ENCODE results near the gene TNFRSF13B.
"Not testable (repeated sequence)": the region's sequence is repeated elsewhere in the genome, so short reads cannot be mapped to it uniquely, and the experiment has no call there.

DNA sequence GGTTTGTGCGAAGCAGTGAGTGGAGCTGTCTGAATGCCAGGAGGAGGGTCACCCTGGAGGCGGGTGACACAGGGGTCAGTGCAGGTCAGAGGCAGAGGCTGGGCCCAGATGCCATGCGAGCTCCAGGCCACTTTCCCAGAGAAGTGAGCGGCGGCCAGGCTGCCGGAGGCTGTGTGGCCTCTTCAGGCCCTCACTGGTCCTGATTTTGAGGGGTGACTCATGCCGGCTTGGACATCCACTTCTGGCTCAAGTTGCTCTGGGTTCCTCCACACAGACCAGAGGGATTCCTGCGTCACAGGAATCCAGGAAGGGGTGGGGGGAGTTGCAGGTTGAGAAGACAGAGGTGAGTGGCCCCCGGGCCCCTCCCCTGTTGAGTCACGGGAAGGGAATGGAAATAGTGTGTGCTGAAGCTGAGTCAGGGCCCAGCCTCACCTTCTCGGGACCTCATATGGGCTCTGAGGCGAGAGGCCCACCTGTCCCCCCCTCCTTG, 38.7 kb upstream of the TNFRSF13B start:
- TF ChIP-seq CTCF (conservative IDR thresholded peaks at IDR 0.05 in 1 of 2, IDR thresholded peaks at IDR 0.05 in 1 of 2; ENCODE audit: low read depth in 1 of 2, low read length in 2 of 2); EZH2 (IDR thresholded peaks at IDR 0.05; ENCODE audit: low read length, missing control alignments): not testable (repeated sequence)
